ENCODE data around the gene ARFRP1. TPM values are rescaled to one million over a fixed set of nuclear protein-coding genes. Genes with fewer than 3 reads are reported as not detected.

Gene ARFRP1
- total and polyA plus RNA-seq, 12 donors, result 18.8 to 75.9 (median 42.2) TPM

- peak in 6 of 7 donors; percentile 29 to 60 (median 43) for DNase-seq
- Histone ChIP-seq H3K27ac (peak overlapping the region; percentile 45 to 94 (median 85)), H3K9me3 (replicated peaks in 1 of 3) (no peaks in the 10 kb centered on the region), H3K4me3 (peak overlapping the region in 2 of 4 donors; percentile 44 to 83), H3K4me1 (replicated peaks in 1 of 2) (peaks cover 41 to 42% of the 10 kb centered on the region in 2 donors), H3K36me3 (replicated peaks in 1 of 2) (peaks cover 0 to 31% of the 10 kb centered on the region in 2 donors), H3K27me3 (no peaks in the 10 kb centered on the region)
- intact Hi-C loops (cut with DNase I), result no loop called here
- TF ChIP-seq POLR2A (IDR thresholded peaks at IDR 0.05), result no peak
- TF ChIP-seq, protein P1, sequence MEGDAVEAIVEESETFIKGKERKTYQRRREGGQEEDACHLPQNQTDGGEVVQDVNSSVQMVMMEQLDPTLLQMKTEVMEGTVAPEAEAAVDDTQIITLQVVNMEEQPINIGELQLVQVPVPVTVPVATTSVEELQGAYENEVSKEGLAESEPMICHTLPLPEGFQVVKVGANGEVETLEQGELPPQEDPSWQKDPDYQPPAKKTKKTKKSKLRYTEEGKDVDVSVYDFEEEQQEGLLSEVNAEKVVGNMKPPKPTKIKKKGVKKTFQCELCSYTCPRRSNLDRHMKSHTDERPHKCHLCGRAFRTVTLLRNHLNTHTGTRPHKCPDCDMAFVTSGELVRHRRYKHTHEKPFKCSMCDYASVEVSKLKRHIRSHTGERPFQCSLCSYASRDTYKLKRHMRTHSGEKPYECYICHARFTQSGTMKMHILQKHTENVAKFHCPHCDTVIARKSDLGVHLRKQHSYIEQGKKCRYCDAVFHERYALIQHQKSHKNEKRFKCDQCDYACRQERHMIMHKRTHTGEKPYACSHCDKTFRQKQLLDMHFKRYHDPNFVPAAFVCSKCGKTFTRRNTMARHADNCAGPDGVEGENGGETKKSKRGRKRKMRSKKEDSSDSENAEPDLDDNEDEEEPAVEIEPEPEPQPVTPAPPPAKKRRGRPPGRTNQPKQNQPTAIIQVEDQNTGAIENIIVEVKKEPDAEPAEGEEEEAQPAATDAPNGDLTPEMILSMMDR (IDR thresholded peaks at IDR 0.05), result no peak
- WGBS, 4 donors, result 0 to 1% (median 0%) methylated on average over 3 to 80 of the region's 80 CpGs; no CpG with 5 or more reads in 1 of the 4 donors
Measured at GRCh38 chr20:63740070-63740626, 32.4 kb upstream of the ARFRP1 start.

GRCh38 chr20:63739130-63740069 is 31.6 kb upstream of the ARFRP1 start, which contains the start of gene SLC2A4RG:
TSS of gene SLC2A4RG (plus strand) at chr20:63739776. CDS start at chr20:63739913, 137 bp downstream.
- WGBS, 4 donors, result 1 to 2% (median 2%) methylated on average over 10 to 126 of the region's 136 CpGs; no CpG with 5 or more reads in 1 of the 4 donors
- Histone ChIP-seq H3K27ac (peak within 1 kb of the TSS; percentile 46 to 94 (median 85)), H3K9me3 (replicated peaks in 1 of 3) (no peaks in the 10 kb centered on the region), H3K4me3 (peak within 1 kb of the TSS in 2 of 4 donors; percentile 49 to 83), H3K36me3 (replicated peaks in 1 of 2) (peaks cover 0 to 36% of the 10 kb centered on the region in 2 donors), H3K27me3 (no peaks in the 10 kb centered on the region), H3K4me1 (replicated peaks in 1 of 2) (peaks cover 42% of the 10 kb centered on the region in 2 donors)
- DNase-seq, result peak; percentile 65 to 85 (median 78)
- TF ChIP-seq POLR2A (IDR thresholded peaks at IDR 0.05), result no peak
- TF ChIP-seq, protein P1 (IDR thresholded peaks at IDR 0.05), result no peak
- intact Hi-C loops (cut with DNase I), result no loop called here

- TF ChIP-seq, protein P1 (IDR thresholded peaks at IDR 0.05), result no peak
- TF ChIP-seq POLR2A (IDR thresholded peaks at IDR 0.05), result peak in 1 of 2 donors; percentile 23
- Histone ChIP-seq H3K27ac (peak overlapping the region in 4 of 5 donors; percentile 82 to 87 (median 86)), H3K4me1 (replicated peaks in 1 of 2) (peaks cover 42% of the 10 kb centered on the region in 2 donors), H3K4me3 (peak overlapping the region in 2 of 4 donors; percentile 49 to 62), H3K9me3 (replicated peaks in 1 of 3) (no peaks in the 10 kb centered on the region), H3K27me3 (no peaks in the 10 kb centered on the region), H3K36me3 (replicated peaks in 1 of 2) (peaks cover 0 to 43% of the 10 kb centered on the region in 2 donors)
- peak; percentile 74 to 87 (median 81) for DNase-seq
- intact Hi-C loops (cut with DNase I), result no loop called here
- 0 to 14% (median 13%) methylated on average over 4 to 26 of the region's 26 CpGs for WGBS, 4 donors
Measured at GRCh38 chr20:63738687-63739129, 30.9 kb upstream of the ARFRP1 start.
